RPMI8226 (cell line): ENCODE results near the gene BIN2.

ENCODE experiments used
- DNase-seq: peaks from one replicate; pipeline ENCODE4 v3.0.0-alpha.2; 2015

The BIN2 gene

GRCh38 chr12:51323966-51324895, at the start of gene BIN2:
Gene BIN2, minus strand, starts transcription at chr12:51324174. Its CDS starts 72 bp downstream, at chr12:51324102.
- DNase-seq: peak; percentile 87

GRCh38 chr12:51373187-51373586, 49.2 kb upstream of the BIN2 start:
- no peak for DNase-seq

- no peak for DNase-seq
Measured at GRCh38 chr12:51372021-51372420, 48.0 kb upstream of the BIN2 start.

- DNase-seq: no peak
Measured at GRCh38 chr12:51371295-51371953, 47.5 kb upstream of the BIN2 start.

- no peak for DNase-seq
Measured at GRCh38 chr12:51370667-51371066, 46.7 kb upstream of the BIN2 start.

GRCh38 chr12:51369581-51369980, 45.6 kb upstream of the BIN2 start:
- no peak for DNase-seq

- peak; percentile 93 for DNase-seq
Measured at GRCh38 chr12:51368640-51369517, 44.9 kb upstream of the BIN2 start.

- DNase-seq: no peak
Measured at GRCh38 chr12:51365276-51365675, 41.3 kb upstream of the BIN2 start.

- DNase-seq: no peak
Measured at GRCh38 chr12:51364001-51364400, 40.0 kb upstream of the BIN2 start.

GRCh38 chr12:51362747-51363342, 38.9 kb upstream of the BIN2 start:
- no peak for DNase-seq

GRCh38 chr12:51362307-51362706, 38.3 kb upstream of the BIN2 start:
- DNase-seq: no peak

GRCh38 chr12:51361161-51362016, 37.4 kb upstream of the BIN2 start:
- DNase-seq: no peak

GRCh38 chr12:51360315-51360714, 36.3 kb upstream of the BIN2 start:
- no peak for DNase-seq

- DNase-seq: no peak
Measured at GRCh38 chr12:51359851-51360250, 35.9 kb upstream of the BIN2 start.

- no peak for DNase-seq
Measured at GRCh38 chr12:51358496-51358895, 34.5 kb upstream of the BIN2 start.

- DNase-seq: no peak
Measured at GRCh38 chr12:51357374-51358047, 33.5 kb upstream of the BIN2 start.

- peak; percentile 48 for DNase-seq
Measured at GRCh38 chr12:51351913-51352532, 28.0 kb upstream of the BIN2 start.

GRCh38 chr12:51349026-51349425, 25.1 kb upstream of the BIN2 start:
- no peak for DNase-seq

- DNase-seq: no peak
Measured at GRCh38 chr12:51348116-51348515, 24.1 kb upstream of the BIN2 start.

- DNase-seq: no peak
Measured at GRCh38 chr12:51346581-51346980, 22.6 kb upstream of the BIN2 start, which contains the start of gene CELA1. Gene CELA1, minus strand, starts transcription at chr12:51346679. Its CDS starts 41 bp downstream, at chr12:51346638.

- no peak for DNase-seq
Measured at GRCh38 chr12:51345681-51346080, 21.7 kb upstream of the BIN2 start.
